Activated naive CD4-positive, alpha-beta T cell treated with anti-CD3 and anti-CD28 coated beads, Interleukin-2, amount 50 U/mL, for 24 hours (primary cell): ENCODE results near the gene TOX2.

Experiments
- H3K27ac Mint-ChIP-seq: one replicate; pipeline ENCODE4 v1.8.0; 2021; ENCODE audit warnings: mild to moderate bottlenecking, mixed read lengths
- H3K27me3 Mint-ChIP-seq: one replicate; pipeline ENCODE4 v1.8.0; 2021; ENCODE audit warnings: mixed read lengths
- H3K36me3 Mint-ChIP-seq: one replicate; pipeline ENCODE4 v1.8.0; 2021; ENCODE audit warnings: mixed read lengths
- H3K4me1 Mint-ChIP-seq: one replicate; pipeline ENCODE4 v1.8.0; 2021; ENCODE audit warnings: mixed read lengths
- H3K4me3 Mint-ChIP-seq: one replicate; pipeline ENCODE4 v1.8.0; 2021; ENCODE audit warnings: mild to moderate bottlenecking, mixed read lengths
- H3K9me3 Mint-ChIP-seq: one replicate; pipeline ENCODE4 v1.8.0; 2021; ENCODE audit warnings: mixed read lengths

TOX2 gene

DNA sequence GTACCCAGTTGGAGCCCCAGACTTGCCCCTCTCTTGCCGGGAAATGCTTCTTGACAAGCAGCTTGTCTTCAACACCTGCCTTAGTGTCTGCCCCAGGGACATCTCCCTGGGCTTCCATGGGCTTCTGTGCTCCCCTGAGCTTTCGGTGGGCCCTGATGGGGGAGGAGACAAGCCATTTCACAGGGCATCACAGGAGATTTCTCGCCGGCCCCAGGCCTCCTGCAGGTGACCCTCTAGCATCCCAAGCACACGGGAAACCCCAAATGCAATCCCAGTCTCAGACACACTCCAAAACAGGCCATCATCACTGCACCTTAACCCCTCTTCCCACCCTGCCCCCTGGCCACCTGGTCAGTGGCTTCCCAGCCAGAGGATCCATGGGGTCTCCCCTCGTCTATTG lies 197.8 kb downstream of the TOX2 start:
- H3K36me3 Mint-ChIP-seq, result peaks cover 1% of the 10 kb centered on the region
- H3K4me3 Mint-ChIP-seq, result no peak overlapping the region
- H3K27ac Mint-ChIP-seq, result no peak overlapping the region
- H3K9me3 Mint-ChIP-seq, result no peaks in the 10 kb centered on the region
- peaks cover 5% of the 10 kb centered on the region for H3K4me1 Mint-ChIP-seq
- peaks cover 22% of the 10 kb centered on the region for H3K27me3 Mint-ChIP-seq

DNA sequence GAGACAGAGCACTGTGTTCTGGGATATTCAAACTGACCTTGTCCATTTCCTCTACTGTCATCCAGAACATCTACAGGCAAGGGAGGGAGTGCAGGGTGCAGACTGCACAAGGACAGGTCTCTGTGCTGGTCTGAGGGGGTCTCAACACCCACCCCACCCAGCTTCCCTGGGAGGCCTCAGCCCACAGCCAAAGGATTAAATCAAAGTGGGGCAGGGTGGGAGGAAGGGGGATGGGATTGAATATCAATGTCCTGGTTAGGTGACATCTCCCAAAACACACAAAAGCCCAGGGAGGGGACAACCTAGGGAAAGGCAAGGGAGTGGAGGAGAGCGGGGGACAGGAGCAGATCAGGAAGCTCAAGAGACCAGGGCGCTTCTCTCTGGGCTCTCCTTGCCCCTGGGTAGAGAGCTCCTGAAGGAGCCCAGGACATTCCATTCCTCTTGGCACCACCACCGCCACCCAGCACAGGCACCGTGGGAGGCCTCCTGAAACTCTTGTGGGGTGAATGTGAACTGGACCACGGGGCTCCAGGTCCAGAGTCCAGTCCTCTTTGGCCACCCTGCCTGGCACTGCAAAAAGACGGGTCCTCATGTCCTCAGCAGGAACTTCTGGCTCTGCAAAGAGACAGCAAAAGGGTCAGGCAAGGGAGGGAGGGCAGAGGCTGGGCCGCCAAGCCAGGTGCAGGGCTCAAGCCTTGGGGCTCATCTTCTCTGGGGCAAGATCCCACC lies 198.4 kb downstream of the TOX2 start:
- H3K36me3 Mint-ChIP-seq, result no peaks in the 10 kb centered on the region
- no peak overlapping the region for H3K4me3 Mint-ChIP-seq
- H3K4me1 Mint-ChIP-seq, result peaks cover 5% of the 10 kb centered on the region
- H3K27ac Mint-ChIP-seq, result no peak overlapping the region
- H3K27me3 Mint-ChIP-seq, result peaks cover 21% of the 10 kb centered on the region
- no peaks in the 10 kb centered on the region for H3K9me3 Mint-ChIP-seq

DNA sequence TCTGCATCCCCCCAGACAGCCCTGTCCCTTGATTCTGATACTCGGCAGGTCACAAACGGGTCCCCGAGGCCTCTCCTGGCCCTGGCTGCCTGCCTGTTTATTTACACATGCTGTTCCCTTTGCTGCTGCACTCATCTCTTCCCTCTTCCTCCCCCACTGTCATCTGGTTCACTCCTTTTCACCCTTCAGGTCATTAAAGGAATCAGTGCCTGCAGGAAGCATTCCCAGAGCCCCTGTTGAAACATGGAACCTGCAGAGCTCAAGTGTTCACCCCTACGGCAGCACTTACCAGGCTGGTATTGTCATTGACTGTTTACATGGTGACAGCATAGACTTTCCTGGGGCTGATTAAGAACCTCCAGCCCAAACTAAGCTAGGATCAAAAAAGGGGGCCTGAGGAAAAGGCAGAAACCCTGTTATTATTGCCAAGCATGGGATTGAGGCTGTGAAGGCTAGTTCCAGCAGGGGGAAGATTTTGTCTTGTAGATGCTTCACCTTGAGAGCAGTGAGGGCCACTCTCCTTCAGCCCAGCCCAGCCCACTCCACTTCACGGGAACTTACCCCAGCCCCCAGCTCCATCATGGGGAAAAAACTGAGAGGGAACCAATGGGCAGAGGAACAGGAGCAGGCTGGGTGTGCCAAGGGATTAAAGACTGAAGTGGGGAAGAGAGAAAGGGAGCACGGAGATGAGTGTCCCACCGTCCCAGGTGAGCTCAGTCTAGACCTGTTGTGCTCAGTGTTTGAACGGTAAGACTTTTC lies 199.1 kb downstream of the TOX2 start:
- Mint-ChIP-seq H3K27ac (no peak overlapping the region), H3K9me3 (no peaks in the 10 kb centered on the region), H3K36me3 (no peaks in the 10 kb centered on the region), H3K4me3 (no peak overlapping the region), H3K4me1 (peaks cover 5% of the 10 kb centered on the region), H3K27me3 (peaks cover 18% of the 10 kb centered on the region)

DNA sequence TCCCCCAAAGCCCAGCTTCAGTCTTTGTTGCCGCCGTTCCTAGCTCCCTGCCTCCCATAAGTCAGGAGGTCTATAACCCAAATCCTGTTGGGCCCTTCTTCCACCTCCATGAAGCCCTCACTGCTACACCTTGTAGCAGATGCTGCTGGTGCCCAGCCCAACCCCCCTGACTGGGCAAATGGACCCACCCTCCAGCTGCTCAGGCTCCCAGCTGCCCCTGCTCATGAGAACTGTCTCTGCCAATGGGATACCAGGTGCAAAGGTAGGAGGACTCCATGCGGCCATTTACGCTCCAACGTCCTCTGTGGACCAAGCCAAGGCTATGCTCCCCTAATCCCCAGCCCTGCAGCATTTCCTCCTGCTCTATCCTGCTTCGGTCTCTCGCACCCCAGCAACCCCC lies 200.5 kb downstream of the TOX2 start:
- Mint-ChIP-seq H3K4me3 (no peak overlapping the region), H3K9me3 (no peaks in the 10 kb centered on the region), H3K27ac (no peak overlapping the region), H3K27me3 (peaks cover 13% of the 10 kb centered on the region), H3K4me1 (peaks cover 5% of the 10 kb centered on the region), H3K36me3 (no peaks in the 10 kb centered on the region)

DNA sequence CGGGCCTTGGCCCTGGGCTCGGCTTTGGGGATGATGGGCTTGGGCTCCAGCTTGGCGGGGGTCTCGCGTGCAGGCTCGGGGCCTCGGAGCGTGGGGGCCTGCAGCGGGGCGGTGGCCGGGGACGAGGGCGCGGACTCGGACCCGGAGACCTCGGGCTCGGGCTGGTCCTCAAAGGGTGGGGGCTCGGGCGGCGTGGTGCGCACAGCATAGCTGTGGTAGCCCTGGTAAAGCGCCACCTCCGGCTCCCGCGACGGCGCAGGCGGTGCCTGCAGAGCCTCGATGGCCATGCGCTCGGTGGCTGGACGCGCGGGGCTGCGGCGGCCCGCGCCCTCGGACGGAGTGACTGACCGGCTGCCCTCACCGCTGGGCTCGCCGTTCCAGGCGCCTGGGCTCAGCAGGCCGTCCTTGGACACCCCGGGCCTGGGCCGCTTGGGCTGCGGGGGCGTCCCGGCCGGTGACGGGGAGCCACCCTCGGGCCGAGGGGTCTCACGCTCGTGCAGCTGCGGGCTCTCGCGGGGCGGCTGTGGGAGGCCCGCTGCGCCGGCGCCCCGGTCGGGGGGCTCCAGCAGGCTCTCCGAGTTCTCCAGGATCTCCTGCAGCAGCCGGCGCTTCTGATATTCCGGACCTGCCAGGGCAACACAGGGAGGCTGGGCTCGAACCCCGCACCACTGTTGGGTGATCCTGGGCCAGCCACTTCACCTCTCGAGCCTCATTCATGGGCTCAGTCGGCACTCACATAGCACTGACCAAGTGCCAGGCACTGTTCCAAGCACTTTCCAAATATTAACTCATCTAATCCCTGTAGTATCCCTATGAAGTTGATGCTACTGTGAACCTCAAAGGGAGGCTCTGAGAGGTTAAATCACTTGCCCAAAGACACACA lies 201.4 kb downstream of the TOX2 start:
- Mint-ChIP-seq H3K27me3 (peaks cover 13% of the 10 kb centered on the region), H3K27ac (no peak overlapping the region), H3K36me3 (no peaks in the 10 kb centered on the region)

DNA sequence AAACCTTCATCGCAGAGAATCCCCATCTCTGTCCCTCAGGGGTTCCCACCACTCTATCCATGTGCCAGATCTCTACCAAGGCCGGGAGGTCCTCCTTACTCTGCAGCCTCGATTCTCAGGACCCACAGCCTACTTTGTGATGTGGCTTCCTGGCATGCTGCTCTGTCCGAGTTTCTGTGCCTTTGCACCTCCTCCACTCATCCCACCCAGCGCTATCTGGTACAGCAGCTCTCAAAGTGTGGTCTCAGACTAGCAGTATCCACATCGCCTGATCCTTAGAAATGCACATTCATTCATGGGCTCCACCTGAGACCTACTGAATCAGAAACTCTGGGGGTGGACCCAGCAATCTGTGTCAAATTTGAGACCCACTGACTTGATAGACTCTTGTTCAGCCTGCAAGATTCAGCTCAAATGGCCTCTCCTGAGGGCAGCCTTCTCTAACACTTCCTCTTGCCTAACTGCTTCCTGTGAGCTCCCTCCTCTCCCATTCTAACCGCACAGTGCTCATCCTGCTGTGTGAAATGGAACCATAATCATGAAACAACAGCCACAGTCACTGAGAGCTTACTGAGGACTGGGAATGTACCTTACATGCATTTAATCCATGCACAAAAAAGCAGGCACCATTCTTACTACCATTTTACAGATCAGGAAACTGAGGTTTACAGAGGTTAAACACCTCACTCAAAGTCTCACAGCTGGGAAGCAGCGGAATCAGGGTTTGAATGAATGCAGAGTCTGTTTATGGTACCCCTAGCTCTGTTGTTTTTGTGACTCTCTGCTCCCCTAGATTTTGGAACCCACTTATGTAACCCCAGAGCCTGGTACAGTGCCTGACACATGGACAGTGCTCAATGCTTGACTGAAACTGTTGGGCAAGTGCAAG lies 202.9 kb downstream of the TOX2 start:
- no peak overlapping the region for H3K4me3 Mint-ChIP-seq
- peaks cover 13% of the 10 kb centered on the region for H3K27me3 Mint-ChIP-seq
- H3K9me3 Mint-ChIP-seq, result no peaks in the 10 kb centered on the region
- H3K36me3 Mint-ChIP-seq, result no peaks in the 10 kb centered on the region
- H3K4me1 Mint-ChIP-seq, result peaks cover 5% of the 10 kb centered on the region
- no peak overlapping the region for H3K27ac Mint-ChIP-seq

More for the DNA sequence above, 201.4 kb downstream of the TOX2 start:
- no peak overlapping the region for H3K4me3 Mint-ChIP-seq
- H3K4me1 Mint-ChIP-seq, result peaks cover 5% of the 10 kb centered on the region
- no peaks in the 10 kb centered on the region for H3K9me3 Mint-ChIP-seq

DNA sequence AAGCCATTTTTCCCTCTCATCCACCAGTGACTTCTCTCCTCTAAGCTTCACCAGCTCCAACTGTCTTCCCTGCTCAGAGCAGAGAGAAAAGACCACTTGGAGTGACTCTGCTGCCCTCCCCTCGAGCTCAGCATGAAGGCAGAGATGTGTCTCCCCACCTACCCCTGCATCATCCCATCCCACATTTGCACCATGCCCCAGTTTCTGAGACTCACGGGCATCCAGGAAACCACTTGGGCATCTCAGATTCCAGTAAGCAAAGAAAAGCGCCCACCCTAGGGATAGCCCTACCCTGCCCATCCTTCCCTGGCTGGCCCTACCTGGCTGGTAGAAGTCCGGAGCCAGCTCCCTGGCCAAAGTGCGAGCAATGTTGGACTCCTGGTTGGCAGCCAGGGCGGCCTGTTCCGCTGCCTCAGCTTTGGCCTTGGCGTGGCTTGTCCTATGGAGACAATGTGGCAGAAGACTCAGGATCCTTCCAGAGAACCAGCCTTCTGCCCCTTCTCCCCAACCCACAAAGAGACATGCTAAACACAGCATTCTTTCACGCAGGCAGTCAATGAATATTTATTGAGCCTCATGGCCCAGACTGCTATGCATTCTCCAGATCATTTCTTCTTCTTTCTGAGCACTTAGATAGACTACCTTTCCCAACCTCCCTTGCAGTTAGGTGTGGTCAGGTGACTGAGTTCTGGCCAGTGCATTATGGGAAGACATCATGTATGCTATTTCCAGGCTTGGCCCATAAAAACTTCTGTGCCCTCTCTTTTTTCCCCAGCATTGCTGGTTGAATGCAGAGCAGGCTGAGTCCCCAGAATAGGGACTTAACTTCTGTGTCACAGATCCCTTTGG lies 203.8 kb downstream of the TOX2 start:
- H3K9me3 Mint-ChIP-seq, result no peaks in the 10 kb centered on the region
- H3K27me3 Mint-ChIP-seq, result peaks cover 13% of the 10 kb centered on the region
- H3K27ac Mint-ChIP-seq, result no peak overlapping the region
- H3K4me3 Mint-ChIP-seq, result no peak overlapping the region
- peaks cover 5% of the 10 kb centered on the region for H3K4me1 Mint-ChIP-seq
- no peaks in the 10 kb centered on the region for H3K36me3 Mint-ChIP-seq
